AG10803 (cell line): ENCODE data around the gene CHDH.

ENCODE experiments used
- DNase-seq: peaks from one replicate; pipeline ENCODE4 v3.0.0; 2010; ENCODE audit warnings: low read depth
- H3K4me3 ChIP-seq: 2 replicates; pipeline ENCODE4 v1.5.1; 2011; ENCODE audit warnings: mild to moderate bottlenecking, low read length, control low read depth
- TF ChIP-seq, protein P1 (sequence below): conservative IDR thresholded peaks from 2 replicates; pipeline ENCODE4 v1.5.1; 2011; ENCODE audit warnings: mild to moderate bottlenecking, low read length, control low read depth, inconsistent platforms

CHDH gene

DNA sequence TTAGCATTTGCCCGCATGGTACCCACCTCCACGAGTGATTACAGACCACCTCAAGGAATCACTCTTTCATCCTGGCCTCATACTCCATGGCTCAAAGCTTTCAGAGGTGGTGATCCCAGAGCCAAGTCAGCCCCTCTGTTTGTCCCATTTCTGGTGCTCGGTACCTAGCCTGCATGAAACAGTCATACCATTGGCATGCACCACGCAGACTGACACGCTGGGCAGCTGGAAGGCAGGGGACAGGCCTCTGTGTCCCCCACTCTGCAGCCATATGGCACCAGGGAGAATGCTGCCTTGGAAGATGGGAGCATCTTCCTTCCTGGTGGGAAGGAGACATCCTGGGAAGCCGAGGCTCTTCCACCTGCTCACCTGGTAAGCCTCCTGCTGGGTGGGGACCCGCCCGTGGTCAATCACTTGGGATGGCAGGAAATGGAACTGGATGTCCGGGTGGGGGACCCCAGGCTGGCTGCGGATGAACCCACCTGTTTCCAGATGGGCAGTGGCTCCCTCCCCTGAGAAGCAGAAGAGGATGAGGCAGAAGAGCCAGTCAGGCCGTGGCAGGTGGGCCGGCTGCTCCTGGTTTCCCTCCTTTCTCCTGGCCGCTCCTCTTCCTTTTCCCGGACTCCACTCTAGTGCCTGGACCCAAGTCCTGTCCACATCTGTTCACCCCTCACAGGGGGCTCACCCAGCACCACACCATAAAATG lies 26.9 kb downstream of the CHDH start:
- TF ChIP-seq, protein P1, sequence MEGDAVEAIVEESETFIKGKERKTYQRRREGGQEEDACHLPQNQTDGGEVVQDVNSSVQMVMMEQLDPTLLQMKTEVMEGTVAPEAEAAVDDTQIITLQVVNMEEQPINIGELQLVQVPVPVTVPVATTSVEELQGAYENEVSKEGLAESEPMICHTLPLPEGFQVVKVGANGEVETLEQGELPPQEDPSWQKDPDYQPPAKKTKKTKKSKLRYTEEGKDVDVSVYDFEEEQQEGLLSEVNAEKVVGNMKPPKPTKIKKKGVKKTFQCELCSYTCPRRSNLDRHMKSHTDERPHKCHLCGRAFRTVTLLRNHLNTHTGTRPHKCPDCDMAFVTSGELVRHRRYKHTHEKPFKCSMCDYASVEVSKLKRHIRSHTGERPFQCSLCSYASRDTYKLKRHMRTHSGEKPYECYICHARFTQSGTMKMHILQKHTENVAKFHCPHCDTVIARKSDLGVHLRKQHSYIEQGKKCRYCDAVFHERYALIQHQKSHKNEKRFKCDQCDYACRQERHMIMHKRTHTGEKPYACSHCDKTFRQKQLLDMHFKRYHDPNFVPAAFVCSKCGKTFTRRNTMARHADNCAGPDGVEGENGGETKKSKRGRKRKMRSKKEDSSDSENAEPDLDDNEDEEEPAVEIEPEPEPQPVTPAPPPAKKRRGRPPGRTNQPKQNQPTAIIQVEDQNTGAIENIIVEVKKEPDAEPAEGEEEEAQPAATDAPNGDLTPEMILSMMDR = no peak
- no peak overlapping the region for H3K4me3 ChIP-seq
- no peak for DNase-seq

DNA sequence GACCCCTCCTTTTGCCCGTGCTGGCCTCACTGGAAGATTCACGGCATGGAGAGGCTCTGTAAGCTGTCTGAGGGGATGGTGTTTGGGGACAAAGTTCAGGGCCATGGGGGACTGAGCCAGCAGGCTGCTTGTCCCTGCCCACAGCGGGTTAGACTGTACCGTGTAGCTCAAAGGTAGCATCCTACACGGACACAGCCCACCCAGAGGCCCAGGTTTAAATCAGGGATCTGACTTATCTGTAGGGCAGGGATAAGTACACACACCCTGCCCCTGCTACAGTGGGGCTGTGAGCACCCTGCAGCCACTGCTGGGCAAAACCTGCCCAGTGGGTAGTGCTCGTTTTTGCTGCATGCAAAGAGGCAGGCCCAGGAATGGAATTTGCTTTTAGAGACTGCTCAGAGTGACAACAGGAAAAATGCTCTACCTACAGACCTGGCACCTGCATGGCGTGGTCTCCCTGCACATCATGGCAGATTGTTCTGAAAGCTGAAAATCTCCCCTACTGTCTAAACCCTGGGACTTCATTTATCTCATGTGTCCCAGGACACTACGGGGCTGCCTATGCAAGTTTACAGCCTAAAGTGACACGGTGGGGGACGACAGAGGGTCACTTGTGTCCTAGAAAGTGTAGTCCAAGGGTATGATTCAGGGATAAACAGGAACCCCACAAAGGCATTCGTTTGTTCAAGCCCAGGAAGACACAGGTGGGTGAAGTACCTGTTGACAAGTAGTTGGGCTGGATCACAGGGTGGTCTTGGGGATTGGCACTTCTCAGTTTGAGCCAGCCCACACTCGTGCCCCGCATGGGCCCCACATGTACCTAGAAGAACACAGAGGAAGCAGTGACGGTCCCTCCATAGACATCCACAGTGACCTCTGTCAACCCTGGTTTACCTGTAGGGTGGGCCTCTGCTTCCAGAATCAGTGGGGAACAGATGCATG lies 27.7 kb downstream of the CHDH start:
- no peak for DNase-seq
- no peak overlapping the region for H3K4me3 ChIP-seq
- TF ChIP-seq, protein P1 = no peak

DNA sequence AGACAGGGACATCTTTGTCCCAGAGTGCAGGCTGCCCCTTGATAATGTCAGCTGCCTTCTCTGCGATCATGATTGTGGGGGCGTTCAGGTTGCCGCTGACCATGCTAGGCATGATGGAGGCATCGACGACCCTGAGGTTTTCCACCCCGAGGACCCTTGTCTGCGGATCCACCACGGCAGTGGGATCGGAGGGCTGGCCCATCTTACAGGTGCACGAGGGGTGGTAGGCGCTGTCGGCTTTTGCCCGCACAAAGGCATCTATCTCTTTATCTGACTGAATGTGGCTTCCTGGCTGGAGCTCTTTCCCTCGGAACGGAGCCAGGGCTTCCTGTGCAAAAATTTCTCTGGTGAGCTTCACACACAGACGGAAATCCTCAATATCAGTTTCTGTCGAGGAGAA lies 28.4 kb downstream of the CHDH start:
- H3K4me3 ChIP-seq = no peak overlapping the region
- DNase-seq = no peak
- TF ChIP-seq, protein P1 = no peak

DNA sequence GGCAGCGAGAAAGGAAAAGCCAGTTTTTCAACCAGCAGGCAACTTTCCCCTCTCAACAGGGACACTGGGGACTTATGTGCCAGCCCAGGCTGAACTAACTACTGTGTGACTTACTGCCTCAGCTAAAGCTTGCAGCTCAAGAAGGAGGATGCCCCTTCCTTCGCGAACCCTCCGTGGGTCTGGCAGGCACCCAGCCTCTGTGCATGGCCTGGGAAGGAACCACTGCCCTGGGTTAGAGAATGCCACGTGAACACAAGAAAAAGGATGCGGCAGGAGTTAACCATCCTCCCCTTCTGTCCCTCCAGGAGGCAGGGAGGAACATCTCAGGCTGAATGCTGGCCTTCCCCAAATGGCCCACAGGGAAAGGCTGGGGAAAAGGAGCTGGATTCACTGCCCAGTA lies 29.0 kb downstream of the CHDH start:
- no peak overlapping the region for H3K4me3 ChIP-seq
- TF ChIP-seq, protein P1 = no peak
- DNase-seq = no peak

DNA sequence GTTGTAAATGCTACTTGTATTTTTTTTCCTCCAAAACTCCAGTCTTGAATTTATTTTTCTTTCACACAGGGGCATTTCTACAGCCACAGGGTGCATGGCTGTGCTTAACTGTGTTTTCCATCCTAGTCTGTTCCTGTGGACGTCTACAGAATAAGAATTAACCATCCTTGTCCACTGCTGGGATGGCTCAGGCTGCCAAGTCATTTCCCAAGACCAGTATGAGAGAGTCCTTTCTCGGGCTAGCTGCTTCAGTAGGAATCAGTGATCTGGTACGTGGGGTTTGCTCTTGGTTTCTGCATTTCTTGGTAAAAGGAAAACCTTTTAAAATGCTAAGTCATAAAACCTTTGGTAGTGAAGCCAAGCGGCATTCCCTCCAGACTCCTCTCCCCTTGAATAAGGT lies 29.8 kb downstream of the CHDH start:
- H3K4me3 ChIP-seq = no peak overlapping the region
- TF ChIP-seq, protein P1 = no peak
- DNase-seq = no peak

DNA sequence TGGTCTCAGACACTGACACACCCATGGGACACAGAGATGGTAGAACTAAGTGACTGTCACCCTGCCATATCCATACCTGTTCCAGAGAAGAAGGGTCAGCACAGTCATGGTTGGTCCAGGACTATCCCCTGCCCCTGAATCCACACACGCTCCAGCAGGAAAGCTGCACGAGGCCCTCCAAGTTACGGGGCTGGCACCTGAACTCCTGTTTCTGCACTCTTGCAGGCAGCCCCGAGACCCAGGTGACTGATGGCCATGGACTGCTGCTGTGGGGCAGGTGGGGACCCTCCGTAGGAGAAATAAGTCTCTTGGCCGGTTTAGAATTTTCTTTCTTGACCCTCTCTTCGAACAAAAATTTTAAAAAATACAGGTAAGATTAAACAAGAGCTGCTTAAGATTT lies 30.6 kb downstream of the CHDH start:
- H3K4me3 ChIP-seq = no peak overlapping the region
- no peak for DNase-seq
- TF ChIP-seq, protein P1 = no peak
